DND-41 (cell line): ENCODE data around the gene ANKLE1.

Experiments used
- ATAC-seq: fragments of 200-7000 bp; cut with Tn5 transposase; 3 replicates; pipeline ENCODE4 v1.9.1; 2021; ENCODE audit warnings: low read depth; ENCODE audit not compliant: insufficient read depth
- DNase-seq: peaks from one replicate; pipeline ENCODE4 v3.0.0-alpha.2; 2020
- H2AFZ ChIP-seq: 2 replicates; pipeline ENCODE4 v1.6.0; 2012; ENCODE audit warnings: low read depth, low read length
- H3K27ac ChIP-seq: 2 replicates; pipeline ENCODE4 v1.5.1; 2012; ENCODE audit warnings: low read length, inconsistent platforms
- H3K27me3 ChIP-seq: fragments of 200-600 bp; sonication (generic); 2 replicates; pipeline ENCODE4 v1.6.0; 2012; ENCODE audit warnings: low read length, mild to moderate bottlenecking, inconsistent platforms; ENCODE audit not compliant: insufficient read depth, poor library complexity
- H3K36me3 ChIP-seq: 2 replicates; pipeline ENCODE4 v1.5.1; 2012; ENCODE audit warnings: low read length, inconsistent platforms; ENCODE audit not compliant: insufficient read depth
- H3K4me1 ChIP-seq: 2 replicates; pipeline ENCODE4 v1.5.1; 2012; ENCODE audit warnings: mild to moderate bottlenecking, low read length; ENCODE audit not compliant: insufficient read depth
- H3K4me2 ChIP-seq: 2 replicates; pipeline ENCODE4 v1.6.0; 2012; ENCODE audit warnings: mild to moderate bottlenecking, moderate library complexity, low read length, inconsistent platforms; ENCODE audit not compliant: insufficient read depth
- H3K4me3 ChIP-seq, 2 experiments: fragments of 200-600 bp in 1 of 2; shearing (Covaris generic) in 1 of 2; 2 replicates each; pipeline ENCODE4 v1.5.1; 2012 to 2016; ENCODE audit warnings: inconsistent platforms in 2 of 2, low read length in 2 of 2, mild to moderate bottlenecking in 2 of 2, low read depth in 1 of 2, moderate library complexity in 1 of 2
- H3K79me2 ChIP-seq: 2 replicates; pipeline ENCODE4 v1.6.0; 2012; ENCODE audit warnings: low read length, inconsistent platforms; ENCODE audit not compliant: insufficient read depth
- H3K9ac ChIP-seq: 2 replicates; pipeline ENCODE4 v1.6.0; 2012; ENCODE audit warnings: low read depth, mild to moderate bottlenecking, inconsistent platforms, low read length, moderate library complexity
- H3K9me3 ChIP-seq: 2 replicates; pipeline ENCODE4 v1.5.1; 2012; ENCODE audit warnings: low read length, moderate library complexity, mild to moderate bottlenecking, inconsistent platforms; ENCODE audit not compliant: insufficient read depth, severe bottlenecking
- H4K20me1 ChIP-seq: 2 replicates; pipeline ENCODE4 v1.6.0; 2012; ENCODE audit warnings: low read length; ENCODE audit not compliant: insufficient read depth
- EZH2 ChIP-seq: IDR thresholded peaks from 3 replicates; pipeline ENCODE4 v1.6.1; 2012; ENCODE audit warnings: borderline replicate concordance, low read depth, mild to moderate bottlenecking, moderate library complexity, low read length, inconsistent platforms; ENCODE audit not compliant: severe bottlenecking
- TF ChIP-seq, protein P1 (sequence below): IDR thresholded peaks from 2 replicates; pipeline ENCODE4 v1.5.1; 2012; ENCODE audit warnings: borderline replicate concordance, low read length, moderate library complexity, mild to moderate bottlenecking; ENCODE audit not compliant: poor library complexity, severe bottlenecking; ENCODE audit errors: extremely low read depth

The ANKLE1 gene

GRCh38 chr19:17237747-17238706, 43.7 kb upstream of the ANKLE1 start:
- Histone ChIP-seq H3K9ac (no peak overlapping the region), H3K4me1 (peaks cover 31% of the 10 kb centered on the region), H3K9me3 (no peaks in the 10 kb centered on the region), H4K20me1 (peaks cover 25% of the 10 kb centered on the region), H3K79me2 (peaks cover 34% of the 10 kb centered on the region), H3K27ac (no peak overlapping the region), H3K36me3 (peaks cover 20% of the 10 kb centered on the region), H3K4me2 (no peak overlapping the region), H2AFZ (no peak overlapping the region), H3K4me3 (no peak overlapping the region), H3K27me3 (no peaks in the 10 kb centered on the region)
- TF ChIP-seq, protein P1, sequence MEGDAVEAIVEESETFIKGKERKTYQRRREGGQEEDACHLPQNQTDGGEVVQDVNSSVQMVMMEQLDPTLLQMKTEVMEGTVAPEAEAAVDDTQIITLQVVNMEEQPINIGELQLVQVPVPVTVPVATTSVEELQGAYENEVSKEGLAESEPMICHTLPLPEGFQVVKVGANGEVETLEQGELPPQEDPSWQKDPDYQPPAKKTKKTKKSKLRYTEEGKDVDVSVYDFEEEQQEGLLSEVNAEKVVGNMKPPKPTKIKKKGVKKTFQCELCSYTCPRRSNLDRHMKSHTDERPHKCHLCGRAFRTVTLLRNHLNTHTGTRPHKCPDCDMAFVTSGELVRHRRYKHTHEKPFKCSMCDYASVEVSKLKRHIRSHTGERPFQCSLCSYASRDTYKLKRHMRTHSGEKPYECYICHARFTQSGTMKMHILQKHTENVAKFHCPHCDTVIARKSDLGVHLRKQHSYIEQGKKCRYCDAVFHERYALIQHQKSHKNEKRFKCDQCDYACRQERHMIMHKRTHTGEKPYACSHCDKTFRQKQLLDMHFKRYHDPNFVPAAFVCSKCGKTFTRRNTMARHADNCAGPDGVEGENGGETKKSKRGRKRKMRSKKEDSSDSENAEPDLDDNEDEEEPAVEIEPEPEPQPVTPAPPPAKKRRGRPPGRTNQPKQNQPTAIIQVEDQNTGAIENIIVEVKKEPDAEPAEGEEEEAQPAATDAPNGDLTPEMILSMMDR: no peak
- no peak for TF ChIP-seq EZH2
- ATAC-seq (no peak), DNase-seq (no peak)

- Histone ChIP-seq H2AFZ (no peak overlapping the region), H3K9ac (no peak overlapping the region), H3K27ac (no peak overlapping the region), H3K9me3 (no peaks in the 10 kb centered on the region), H4K20me1 (peaks cover 8% of the 10 kb centered on the region), H3K4me2 (no peak overlapping the region), H3K4me1 (peaks cover 41% of the 10 kb centered on the region), H3K79me2 (peaks cover 35% of the 10 kb centered on the region), H3K27me3 (no peaks in the 10 kb centered on the region), H3K36me3 (peaks cover 9% of the 10 kb centered on the region; the same call in 1 of the 2 replicates), H3K4me3 (no peak overlapping the region)
- TF ChIP-seq, protein P1: no peak
- TF ChIP-seq EZH2: no peak
- ATAC-seq: no peak
- no peak for DNase-seq
Measured at GRCh38 chr19:17240062-17240752, 41.5 kb upstream of the ANKLE1 start.

- Histone ChIP-seq H2AFZ (no peak overlapping the region), H3K4me2 (no peak overlapping the region), H3K27me3 (no peaks in the 10 kb centered on the region), H3K27ac (no peak overlapping the region), H3K9ac (no peak overlapping the region), H3K36me3 (peaks cover 9% of the 10 kb centered on the region; the same call in 1 of the 2 replicates), H3K4me1 (peaks cover 35% of the 10 kb centered on the region), H3K4me3 (no peak overlapping the region), H4K20me1 (peaks cover 8% of the 10 kb centered on the region), H3K79me2 (peaks cover 34% of the 10 kb centered on the region), H3K9me3 (no peaks in the 10 kb centered on the region)
- ATAC-seq (no peak), DNase-seq (no peak)
- no peak for TF ChIP-seq EZH2
- TF ChIP-seq, protein P1: no peak
Measured at GRCh38 chr19:17240826-17241399, 40.8 kb upstream of the ANKLE1 start.
